Ovary (tissue), 9 donors: Measurements from ENCODE around the gene GPR78. TPM values are rescaled to one million over a fixed set of nuclear protein-coding genes. Genes with fewer than 3 reads are reported as not detected.
A peak's percentile ranks its signal among the peaks of the same experiment; 100 is the strongest.

ENCODE experiments used
- DNase-seq, 5 donors: peaks; one replicate each; pipeline ENCODE4 v3.0.0-alpha.2; 2019 to 2020
- H3K27ac ChIP-seq, 2 donors: fragments of 200-600 bp; one replicate each; pipeline versions ENCODE4 v1.5.1 to v1.8.0; 2019 to 2022
- H3K27me3 ChIP-seq: fragments of 200-600 bp; one replicate; pipeline ENCODE4 v1.8.0; 2022
- H3K36me3 ChIP-seq: fragments of 200-600 bp; sonication (generic); one replicate; pipeline ENCODE4 v1.5.1; 2019
- H3K4me1 ChIP-seq: one replicate; pipeline ENCODE4 v1.8.1; 2013; ENCODE audit warnings: mild to moderate bottlenecking, moderate library complexity; ENCODE audit not compliant: insufficient read depth
- H3K4me3 ChIP-seq: fragments of 200-600 bp; sonication (generic); one replicate; pipeline ENCODE4 v1.5.1; 2017
- H3K9me3 ChIP-seq, 2 donors: fragments of 200-600 bp in 1 of 2; sonication (generic) in 1 of 2; one replicate each; pipeline versions ENCODE4 v1.5.1 to v1.8.1; 2013 to 2019; ENCODE audit warnings: mild to moderate bottlenecking in 1 of 2, moderate library complexity in 1 of 2
- CTCF ChIP-seq, 3 donors: fragments of 450-650 bp in 2 of 3; fragments of 200-600 bp in 1 of 3; IDR thresholded peaks; one replicate each; pipeline versions ENCODE4 v1.5.1 to v1.8.0; 2016 to 2022; ENCODE audit warnings: antibody characterized with exemption in 3 of 3, mild to moderate bottlenecking in 1 of 3
- EP300 ChIP-seq: sonication (generic); formaldehyde crosslinking; IDR thresholded peaks from one replicate; pipeline ENCODE4 v1.6.1; 2017; ENCODE audit warnings: antibody characterized with exemption
- POLR2A ChIP-seq: fragments of 450-650 bp; IDR thresholded peaks from one replicate; pipeline ENCODE4 v1.6.1; 2017; ENCODE audit warnings: antibody characterized with exemption, mild to moderate bottlenecking, moderate library complexity
- WGBS, 3 donors: extraction: QIAGEN DNeasy Blood & Tissue Kit in 1 of 3; methylation state at CpG; one replicate each; pipeline versions ENCODE4 v1.1.5 to v1.1.7; 2013 to 2017; 5-methylcytosine and 5-hydroxymethylcytosine counted together
- intact Hi-C, 4 donors: fragments of 100-400 bp; cut with DNase I; formaldehyde crosslinking; loops; one replicate each; pipeline versions ENCODE4 v1.11.0 to v1.15.1; 2022 to 2023
- polyA plus RNA-seq, 2 donors: library from polyadenylated mRNA; stranded (reverse); fragments of 200-250 nt in 1 of 2; fragments of 350-450 nt in 1 of 2; fragmentation: Illumina TruSeq in 1 of 2; extraction: RNeasy Lipid Tissue Mini Kit (QIAGEN cat#74804) in 1 of 2; gene quantifications; one replicate each; pipeline ENCODE4 v1.2.3, GENCODE V29; 2013 to 2014
- total RNA-seq, 7 donors: library from RNA; depleted of rRNA in 2 of 7; stranded (reverse); fragments of >200 nt in 2 of 7; fragmentation: NEBNext Ultra II Directional in 3 of 7; extraction: Animal tissue kit (Norgen Biotek cat#: 25700) in 3 of 7; gene quantifications; one replicate each; pipeline versions ENCODE4 v1.1.0 to v1.2.4, GENCODE V29; 2016 to 2023
- donor health status: DM: no; HTN: no; CAD: no; lungs with moderate emphysema.
- donor health status: DM: no; HTN: no; CAD: no.
- donor health status: Bipolar disorder and iron deficiency.
- donor health status: DM: yes; HTN: yes; CAD: no.
- donor health status: DM: no; HTN: no; CAD: no.
- donor health status: DM: yes; HTN: yes; CAD: no.

GPR78 gene
- total and polyA plus RNA-seq, 9 donors: 1.0 to 14.7 (median 5.4) TPM

DNA sequence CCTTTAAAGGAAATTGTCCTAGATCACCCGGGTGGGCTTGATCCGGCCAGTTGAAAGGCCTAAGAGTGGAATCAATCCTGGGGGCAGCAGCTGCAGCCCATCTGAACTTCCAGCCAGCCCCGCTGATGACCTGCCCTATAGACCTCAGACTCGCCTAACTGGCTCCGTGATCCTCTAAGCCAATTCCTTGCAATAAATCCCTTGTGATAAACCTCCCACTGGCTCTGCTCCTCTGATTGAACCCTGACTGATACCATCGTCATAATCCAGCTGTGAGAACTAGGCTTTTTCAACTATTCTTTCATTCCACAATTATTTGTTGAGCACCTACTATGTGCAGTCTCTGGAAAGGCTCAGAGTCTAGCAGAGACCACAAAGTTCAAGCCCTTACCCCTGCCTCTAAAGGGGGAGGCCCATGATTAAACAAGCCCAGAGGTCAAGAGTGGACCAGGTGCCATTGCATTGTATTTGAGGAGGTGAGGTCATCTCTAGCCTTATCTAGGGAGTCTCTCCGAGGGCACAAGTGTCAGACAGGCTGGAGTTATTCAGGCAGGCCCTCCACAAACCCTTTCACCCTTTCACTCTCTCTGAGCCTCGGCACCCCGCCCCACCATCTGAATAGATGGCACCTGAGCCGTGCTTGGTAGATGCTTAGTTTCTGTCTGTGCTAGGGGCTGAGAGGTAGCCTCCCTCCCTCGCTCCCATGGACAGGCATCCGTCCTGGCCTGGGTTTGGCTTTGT, 20.5 kb upstream of the GPR78 start:
- Histone ChIP-seq H3K36me3 (no peaks in the 10 kb centered on the region), H3K27me3 (no peaks in the 10 kb centered on the region), H3K27ac (no peak overlapping the region), H3K4me1 (no peaks in the 10 kb centered on the region), H3K4me3 (no peak overlapping the region), H3K9me3 (no peaks in the 10 kb centered on the region)
- DNase-seq: peak in 1 of 5 donors; percentile 19
- TF ChIP-seq POLR2A (no peak), CTCF (IDR thresholded peaks at IDR 0.05) (no peak), EP300 (no peak)
- intact Hi-C loops: loop anchor here in 1 of 4 donors (5.0 kb wide), 1 partner anchor 327 kb away; no protein-coding TSS in a partner anchor
- WGBS, 3 donors: 80 to 85% (median 82%) methylated on average over 12 of the region's 12 CpGs

DNA sequence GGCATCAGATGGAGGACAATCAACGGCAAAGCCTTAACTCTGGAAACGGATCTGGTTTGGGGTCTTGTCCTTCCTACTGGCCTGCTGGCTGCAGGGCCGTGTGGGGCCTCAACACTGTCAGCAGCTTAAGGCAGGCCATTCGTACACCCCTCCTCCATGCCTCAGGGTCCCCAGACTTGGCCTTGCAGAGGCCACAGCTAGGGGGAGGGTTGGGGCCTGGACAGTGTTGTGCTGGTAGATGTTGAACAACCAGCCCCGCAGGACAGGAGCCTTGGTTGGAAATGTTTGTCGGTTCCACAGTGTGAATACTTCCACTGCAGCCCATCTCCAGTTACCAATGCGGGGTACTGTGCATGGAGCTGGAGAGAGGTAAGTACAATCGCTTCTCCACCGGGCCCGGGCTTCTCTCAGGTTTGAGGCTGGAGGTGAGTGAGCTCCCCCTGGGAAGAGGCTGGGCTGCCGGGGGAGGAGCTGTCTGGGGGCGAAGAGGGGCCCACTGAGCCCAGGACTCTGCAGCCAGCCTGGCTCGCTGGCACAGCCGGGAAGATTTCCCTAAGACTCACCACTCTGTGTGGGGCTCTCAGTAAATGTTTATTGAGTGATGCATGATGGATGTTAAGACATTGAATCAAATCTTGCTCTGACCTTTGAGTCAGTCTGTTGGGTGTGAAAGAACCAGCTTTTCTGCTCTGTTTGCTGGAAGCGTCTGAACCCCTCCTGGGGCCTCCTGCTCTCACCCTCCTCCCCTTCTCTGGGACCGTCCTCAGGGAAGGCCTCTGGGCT, 19.7 kb upstream of the GPR78 start:
- intact Hi-C loops: loop anchor here in 1 of 4 donors (5.0 kb wide), 1 partner anchor 328 kb away; no protein-coding TSS in a partner anchor
- WGBS, 3 donors: 78 to 88% (median 87%) methylated on average over 15 to 16 of the region's 16 CpGs
- TF ChIP-seq CTCF (IDR thresholded peaks at IDR 0.05) (no peak), EP300 (no peak), POLR2A (no peak)
- Histone ChIP-seq H3K36me3 (no peaks in the 10 kb centered on the region), H3K4me3 (no peak overlapping the region), H3K27me3 (no peaks in the 10 kb centered on the region), H3K9me3 (no peaks in the 10 kb centered on the region), H3K4me1 (no peaks in the 10 kb centered on the region), H3K27ac (no peak overlapping the region)
- peak in 1 of 5 donors; percentile 20 for DNase-seq

DNA sequence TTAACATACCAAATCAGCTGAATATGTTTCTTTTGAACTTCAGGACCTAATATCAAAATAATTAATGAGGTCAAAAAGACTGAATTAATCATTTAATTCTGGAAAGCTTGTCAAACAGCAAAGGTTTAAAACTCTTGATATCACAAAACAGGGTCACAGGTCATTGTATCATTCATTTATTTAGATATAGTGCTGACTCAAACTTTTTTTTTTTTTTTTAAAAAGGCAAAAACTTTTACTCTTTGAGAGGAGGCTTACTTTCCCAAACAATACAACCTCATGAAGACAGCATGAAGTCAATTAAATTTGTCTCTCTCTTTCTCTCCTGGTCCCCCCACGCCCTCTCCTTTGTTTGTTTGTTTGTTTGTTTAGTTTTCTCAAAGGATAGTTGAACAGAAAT, 15.6 kb upstream of the GPR78 start:
- no peak for TF ChIP-seq POLR2A
- TF ChIP-seq EP300: no peak
- no peak for TF ChIP-seq CTCF (IDR thresholded peaks at IDR 0.05)
- DNase-seq: no peak
- intact Hi-C loops: loop anchor here in 1 of 4 donors (5.0 kb wide), 1 partner anchor 332 kb away; no protein-coding TSS in a partner anchor
- Histone ChIP-seq H3K27ac (no peak overlapping the region), H3K4me3 (no peak overlapping the region), H3K9me3 (no peaks in the 10 kb centered on the region), H3K36me3 (no peaks in the 10 kb centered on the region), H3K27me3 (no peaks in the 10 kb centered on the region), H3K4me1 (peaks cover 2% of the 10 kb centered on the region)
- 75 to 86% (median 79%) methylated on average over 1 of the region's 1 CpG for WGBS, 3 donors

GRCh38 chr4:8568068-8568668, 12.0 kb upstream of the GPR78 start:
- intact Hi-C loops: no loop called here

More at GRCh38 chr4:8568068-8568668, 12.0 kb upstream of the GPR78 start:
- DNase-seq: no peak
- Histone ChIP-seq H3K27ac (no peak overlapping the region), H3K36me3 (no peaks in the 10 kb centered on the region), H3K4me1 (peaks cover 2% of the 10 kb centered on the region), H3K9me3 (no peaks in the 10 kb centered on the region), H3K4me3 (no peak overlapping the region), H3K27me3 (no peaks in the 10 kb centered on the region)
- TF ChIP-seq CTCF (IDR thresholded peaks at IDR 0.05) (no peak), POLR2A (no peak), EP300 (no peak)
- WGBS, 3 donors: 43 to 57% (median 56%) methylated on average over 5 of the region's 5 CpGs
